ENCODE measurements around the gene SCN5A.

Gene SCN5A

GRCh38 chr3:38541806-38542205 is 107.7 kb downstream of the SCN5A start:
- H4K20me1 ChIP-seq (ENCODE audit: insufficient read depth, low read length) = no peaks in the 10 kb centered on the region
- H3K9me3 ChIP-seq (ENCODE audit: insufficient read depth, low read length) = no peaks in the 10 kb centered on the region
- no peaks in the 10 kb centered on the region for H3K27me3 ChIP-seq (ENCODE audit: low read depth, low read length)
- no peak overlapping the region for H3K4me3 ChIP-seq (ENCODE audit: low read length)
- H2AFZ ChIP-seq (ENCODE audit: low read depth, low read length) = no peak overlapping the region
- no peak overlapping the region for H3K27ac ChIP-seq (ENCODE audit: low read length)
- no peaks in the 10 kb centered on the region for H3K36me3 ChIP-seq (replicated peaks; ENCODE audit: low read depth, low read length)
- TF ChIP-seq CTCF (IDR thresholded peaks at IDR 0.05; ENCODE audit: low read depth, low read length) (no peak), EZH2phosphoT487 (IDR thresholded peaks at IDR 0.05; ENCODE audit: low read depth) (no peak)
- H3K79me2 ChIP-seq (ENCODE audit: low read length) = no peaks in the 10 kb centered on the region
- no peak overlapping the region for H3K4me2 ChIP-seq (ENCODE audit: low read length)
- no peak overlapping the region for H3K9ac ChIP-seq (ENCODE audit: low read length)
- H3K4me1 ChIP-seq (ENCODE audit: low read length) = no peaks in the 10 kb centered on the region

GRCh38 chr3:38538773-38539353 is 110.6 kb downstream of the SCN5A start:
- H3K4me1 ChIP-seq (ENCODE audit: low read length) = no peaks in the 10 kb centered on the region
- H3K4me3 ChIP-seq (ENCODE audit: low read length) = no peak overlapping the region
- H3K27me3 ChIP-seq (ENCODE audit: low read depth, low read length) = no peaks in the 10 kb centered on the region
- no peaks in the 10 kb centered on the region for H3K36me3 ChIP-seq (replicated peaks; ENCODE audit: low read depth, low read length)
- no peaks in the 10 kb centered on the region for H3K9me3 ChIP-seq (ENCODE audit: insufficient read depth, low read length)
- no peak overlapping the region for H2AFZ ChIP-seq (ENCODE audit: low read depth, low read length)
- no peak overlapping the region for H3K4me2 ChIP-seq (ENCODE audit: low read length)
- H3K27ac ChIP-seq (ENCODE audit: low read length) = no peak overlapping the region
- no peaks in the 10 kb centered on the region for H4K20me1 ChIP-seq (ENCODE audit: insufficient read depth, low read length)
- no peaks in the 10 kb centered on the region for H3K79me2 ChIP-seq (ENCODE audit: low read length)
- TF ChIP-seq CTCF (IDR thresholded peaks at IDR 0.05; ENCODE audit: low read depth, low read length) = no peak
- no peak for TF ChIP-seq EZH2phosphoT487 (IDR thresholded peaks at IDR 0.05; ENCODE audit: low read depth)
- no peak overlapping the region for H3K9ac ChIP-seq (ENCODE audit: low read length)

GRCh38 chr3:38536671-38537070 is 112.8 kb downstream of the SCN5A start:
- H3K4me1 ChIP-seq (ENCODE audit: low read length) = no peaks in the 10 kb centered on the region
- no peaks in the 10 kb centered on the region for H4K20me1 ChIP-seq (ENCODE audit: insufficient read depth, low read length)
- no peak for TF ChIP-seq CTCF (IDR thresholded peaks at IDR 0.05; ENCODE audit: low read depth, low read length)
- no peak for TF ChIP-seq EZH2phosphoT487 (IDR thresholded peaks at IDR 0.05; ENCODE audit: low read depth)
- H3K27me3 ChIP-seq (ENCODE audit: low read depth, low read length) = no peaks in the 10 kb centered on the region
- H3K4me2 ChIP-seq (ENCODE audit: low read length) = no peak overlapping the region
- no peak overlapping the region for H2AFZ ChIP-seq (ENCODE audit: low read depth, low read length)
- no peaks in the 10 kb centered on the region for H3K9me3 ChIP-seq (ENCODE audit: insufficient read depth, low read length)
- H3K79me2 ChIP-seq (ENCODE audit: low read length) = no peaks in the 10 kb centered on the region
- H3K9ac ChIP-seq (ENCODE audit: low read length) = no peak overlapping the region
- H3K27ac ChIP-seq (ENCODE audit: low read length) = no peak overlapping the region
- no peak overlapping the region for H3K4me3 ChIP-seq (ENCODE audit: low read length)
- no peaks in the 10 kb centered on the region for H3K36me3 ChIP-seq (replicated peaks; ENCODE audit: low read depth, low read length)

GRCh38 chr3:38534604-38535003 is 114.9 kb downstream of the SCN5A start:
- TF ChIP-seq EZH2phosphoT487 (IDR thresholded peaks at IDR 0.05; ENCODE audit: low read depth) (no peak), CTCF (IDR thresholded peaks at IDR 0.05; ENCODE audit: low read depth, low read length) (no peak)
- H3K9me3 ChIP-seq (ENCODE audit: insufficient read depth, low read length) = no peaks in the 10 kb centered on the region

More at GRCh38 chr3:38534604-38535003, 114.9 kb downstream of the SCN5A start:
- Histone ChIP-seq H3K4me2 (ENCODE audit: low read length) (no peak overlapping the region), H3K36me3 (replicated peaks; ENCODE audit: low read depth, low read length) (no peaks in the 10 kb centered on the region), H4K20me1 (ENCODE audit: insufficient read depth, low read length) (no peaks in the 10 kb centered on the region), H3K9ac (ENCODE audit: low read length) (no peak overlapping the region), H3K27me3 (ENCODE audit: low read depth, low read length) (no peaks in the 10 kb centered on the region), H3K79me2 (ENCODE audit: low read length) (no peaks in the 10 kb centered on the region), H2AFZ (ENCODE audit: low read depth, low read length) (no peak overlapping the region), H3K4me1 (ENCODE audit: low read length) (no peaks in the 10 kb centered on the region), H3K4me3 (ENCODE audit: low read length) (no peak overlapping the region), H3K27ac (ENCODE audit: low read length) (no peak overlapping the region)

All from OCI-LY3 (cell line).